Raji (cell line): ENCODE data around the gene DPM3.

ENCODE experiments used
- POLR2A ChIP-seq: IDR thresholded peaks from 2 replicates; pipeline ENCODE4 v1.6.1; 2011; ENCODE audit warnings: low read depth, low read length, control low read depth; ENCODE audit not compliant: insufficient read depth

Gene DPM3

GRCh38 chr1:155178441-155179111, 38.2 kb upstream of the DPM3 start:
- TF ChIP-seq POLR2A = no peak

GRCh38 chr1:155177918-155178281, 37.6 kb upstream of the DPM3 start:
- no peak for TF ChIP-seq POLR2A

- no peak for TF ChIP-seq POLR2A
These were observed 37.0 kb upstream of the DPM3 start for GRCh38 chr1:155177192-155177917.

- peak; percentile 30; the same call in 1 of the 2 replicates for TF ChIP-seq POLR2A
These were observed 36.3 kb upstream of the DPM3 start for GRCh38 chr1:155176544-155177071.

- TF ChIP-seq POLR2A = no peak
These were observed 35.6 kb upstream of the DPM3 start for GRCh38 chr1:155175927-155176371.

GRCh38 chr1:155175281-155175926, 35.1 kb upstream of the DPM3 start:
- TF ChIP-seq POLR2A = no peak

- no peak for TF ChIP-seq POLR2A
These were observed 34.3 kb upstream of the DPM3 start for GRCh38 chr1:155174324-155175280.

- TF ChIP-seq POLR2A = no peak; the same call in 1 of the 2 replicates
These were observed 33.4 kb upstream of the DPM3 start, which contains the start of gene TRIM46 for GRCh38 chr1:155173478-155174323. TSS of gene TRIM46 (plus strand) at chr1:155173849. CDS start at chr1:155173967, 118 bp downstream.

GRCh38 chr1:155172732-155173477, 32.6 kb upstream of the DPM3 start, which contains the start of gene KRTCAP2:
TSS of gene KRTCAP2 (minus strand) at chr1:155173304. CDS start at chr1:155173224, 80 bp downstream.
- TF ChIP-seq POLR2A = peak; percentile 91

- TF ChIP-seq POLR2A = no peak
These were observed 31.8 kb upstream of the DPM3 start for GRCh38 chr1:155171836-155172731.

GRCh38 chr1:155170806-155171205, 30.5 kb upstream of the DPM3 start:
- no peak for TF ChIP-seq POLR2A
